Measurements from ENCODE around the gene AADAT. TPM values are rescaled to one million over a fixed set of nuclear protein-coding genes. Genes with fewer than 3 reads are reported as not detected.

The AADAT gene
- total and polyA plus RNA-seq, 4 donors = 10.2 to 38.4 (median 24.5) TPM

DNA sequence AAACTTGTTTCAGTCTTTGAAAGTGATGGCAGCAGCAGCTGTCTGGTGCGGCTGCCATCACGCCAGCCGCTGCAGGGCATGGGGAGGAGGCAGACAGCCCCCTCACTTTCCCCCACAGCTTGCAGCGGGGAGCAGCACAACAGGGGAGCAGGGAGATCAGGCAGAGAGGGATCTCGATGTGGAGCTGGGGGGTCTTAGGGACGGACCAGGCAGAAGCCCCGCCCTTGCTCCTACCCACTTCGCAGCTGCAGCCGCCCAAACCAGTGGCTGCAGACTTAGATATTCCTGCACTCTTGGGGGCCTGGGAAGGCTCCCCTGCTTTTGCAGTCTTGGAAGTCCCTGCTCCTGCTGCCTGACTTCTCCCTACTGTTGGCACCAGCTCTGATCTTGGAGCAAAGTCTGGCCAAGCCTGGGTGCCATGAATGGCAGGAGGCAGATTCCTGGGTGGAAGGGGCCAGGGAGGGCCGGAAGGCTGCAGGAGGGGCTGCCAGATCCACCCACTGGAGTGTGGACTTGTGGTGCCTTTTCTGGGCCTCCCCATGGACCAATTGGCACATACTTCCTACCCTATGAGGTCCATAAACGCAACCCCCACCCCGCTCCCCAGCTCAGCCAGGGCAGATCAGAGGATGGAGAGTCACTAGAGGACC lies 49.6 kb downstream of the AADAT start:
- no peaks in the 10 kb centered on the region for H3K4me1 ChIP-seq (ENCODE audit: control insufficient read depth, insufficient read depth, low read length)
- WGBS (ENCODE audit: insufficient coverage) = 77% methylated on average over 10 of the region's 12 CpGs

DNA sequence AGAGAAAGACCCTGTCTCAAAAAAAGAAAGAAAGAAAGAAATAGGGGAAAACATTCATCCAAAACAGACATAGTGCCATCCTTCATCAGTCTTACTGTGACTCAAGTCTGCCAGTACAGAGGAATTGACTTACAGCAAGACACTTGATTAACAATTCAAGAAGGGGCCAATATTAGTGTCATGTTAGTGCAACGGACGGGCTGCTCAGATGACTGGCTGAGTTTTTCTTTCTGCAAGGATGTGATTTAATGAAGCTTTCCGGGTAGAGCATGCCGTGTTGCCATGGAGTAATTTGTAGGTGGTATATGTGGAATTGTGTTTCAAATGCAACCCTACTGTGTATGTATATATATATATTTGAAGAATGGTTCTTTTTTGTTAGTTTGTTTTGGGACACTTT lies 51.0 kb downstream of the AADAT start:
- H3K36me3 ChIP-seq (ENCODE audit: control insufficient read depth, insufficient read depth, low read length) = no peaks in the 10 kb centered on the region
- DNase-seq (ENCODE audit: low read depth in 4 of 6, low spot score in 6 of 6) = peak in 1 of 6 donors; percentile 28
- no peak overlapping the region for H3K27ac ChIP-seq (ENCODE audit: low read depth, low read length)
- H3K27me3 ChIP-seq (ENCODE audit: control insufficient read depth, insufficient read depth, low read length) = no peaks in the 10 kb centered on the region
- no CpG with 5 or more reads among the region's 4 CpGs for WGBS (ENCODE audit: insufficient coverage)
- no peaks in the 10 kb centered on the region for H3K4me1 ChIP-seq (ENCODE audit: control insufficient read depth, insufficient read depth, low read length)
- no peak overlapping the region for H3K4me3 ChIP-seq (ENCODE audit: low read depth, low read length)
- no peaks in the 10 kb centered on the region for H3K9me3 ChIP-seq (ENCODE audit: control insufficient read depth, insufficient read depth, low read length)

More for the DNA sequence above, 49.6 kb downstream of the AADAT start:
- Histone ChIP-seq H3K36me3 (ENCODE audit: control insufficient read depth, insufficient read depth, low read length) (no peaks in the 10 kb centered on the region), H3K27me3 (ENCODE audit: control insufficient read depth, insufficient read depth, low read length) (no peaks in the 10 kb centered on the region), H3K27ac (ENCODE audit: low read depth, low read length) (no peak overlapping the region), H3K4me3 (ENCODE audit: low read depth, low read length) (no peak overlapping the region), H3K9me3 (ENCODE audit: control insufficient read depth, insufficient read depth, low read length) (no peaks in the 10 kb centered on the region)
- DNase-seq (ENCODE audit: low read depth in 4 of 6, low spot score in 6 of 6) = no peak

- 85% methylated on average over 7 of the region's 7 CpGs for WGBS (ENCODE audit: insufficient coverage)
Observed at GRCh38 chr4:170038232-170038631, 51.5 kb downstream of the AADAT start.

GRCh38 chr4:170037481-170037880 lies 52.3 kb downstream of the AADAT start:
- H3K27me3 ChIP-seq (ENCODE audit: control insufficient read depth, insufficient read depth, low read length) = no peaks in the 10 kb centered on the region
- no peak overlapping the region for H3K27ac ChIP-seq (ENCODE audit: low read depth, low read length)
- no CpG with 5 or more reads among the region's 1 CpG for WGBS (ENCODE audit: insufficient coverage)
- no peaks in the 10 kb centered on the region for H3K36me3 ChIP-seq (ENCODE audit: control insufficient read depth, insufficient read depth, low read length)
- no peak for DNase-seq (ENCODE audit: low read depth in 4 of 6, low spot score in 6 of 6)
- no peaks in the 10 kb centered on the region for H3K4me1 ChIP-seq (ENCODE audit: control insufficient read depth, insufficient read depth, low read length)
- H3K4me3 ChIP-seq (ENCODE audit: low read depth, low read length) = no peak overlapping the region
- no peaks in the 10 kb centered on the region for H3K9me3 ChIP-seq (ENCODE audit: control insufficient read depth, insufficient read depth, low read length)

More at GRCh38 chr4:170038232-170038631, 51.5 kb downstream of the AADAT start:
- Histone ChIP-seq H3K36me3 (ENCODE audit: control insufficient read depth, insufficient read depth, low read length) (no peaks in the 10 kb centered on the region), H3K9me3 (ENCODE audit: control insufficient read depth, insufficient read depth, low read length) (no peaks in the 10 kb centered on the region), H3K4me1 (ENCODE audit: control insufficient read depth, insufficient read depth, low read length) (no peaks in the 10 kb centered on the region), H3K27me3 (ENCODE audit: control insufficient read depth, insufficient read depth, low read length) (no peaks in the 10 kb centered on the region), H3K27ac (ENCODE audit: low read depth, low read length) (no peak overlapping the region), H3K4me3 (ENCODE audit: low read depth, low read length) (no peak overlapping the region)
- DNase-seq (ENCODE audit: low read depth in 4 of 6, low spot score in 6 of 6) = no peak

DNA sequence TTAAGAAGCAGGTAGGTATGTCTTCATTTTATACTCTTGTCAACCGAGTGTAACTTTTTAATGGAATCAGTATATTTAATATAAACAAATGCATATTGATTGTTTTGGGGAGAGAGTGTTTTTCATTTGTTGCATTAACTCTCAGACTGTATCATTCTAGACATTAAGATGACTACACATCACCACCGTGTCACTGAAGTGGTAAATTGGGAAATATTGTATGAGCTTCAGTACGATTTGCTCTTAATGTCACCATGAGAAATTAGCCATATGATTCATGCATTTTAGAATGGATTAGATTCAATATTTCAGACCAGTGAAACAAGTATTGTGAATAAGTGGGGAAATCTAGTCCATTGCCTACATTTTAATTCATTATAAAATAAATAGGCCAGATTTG lies 53.9 kb downstream of the AADAT start:
- Histone ChIP-seq H3K4me3 (ENCODE audit: low read depth, low read length) (no peak overlapping the region), H3K36me3 (ENCODE audit: control insufficient read depth, insufficient read depth, low read length) (no peaks in the 10 kb centered on the region), H3K27ac (ENCODE audit: low read depth, low read length) (no peak overlapping the region), H3K27me3 (ENCODE audit: control insufficient read depth, insufficient read depth, low read length) (no peaks in the 10 kb centered on the region), H3K4me1 (ENCODE audit: control insufficient read depth, insufficient read depth, low read length) (no peaks in the 10 kb centered on the region), H3K9me3 (ENCODE audit: control insufficient read depth, insufficient read depth, low read length) (no peaks in the 10 kb centered on the region)
- DNase-seq (ENCODE audit: low read depth in 4 of 6, low spot score in 6 of 6) = peak in 1 of 6 donors; percentile 32
- WGBS (ENCODE audit: insufficient coverage) = no CpG with 5 or more reads among the region's 3 CpGs

- no peaks in the 10 kb centered on the region for H3K4me1 ChIP-seq (ENCODE audit: control insufficient read depth, insufficient read depth, low read length)
- no peaks in the 10 kb centered on the region for H3K36me3 ChIP-seq (ENCODE audit: control insufficient read depth, insufficient read depth, low read length)
- no peaks in the 10 kb centered on the region for H3K27me3 ChIP-seq (ENCODE audit: control insufficient read depth, insufficient read depth, low read length)
- no peak for DNase-seq (ENCODE audit: low read depth in 4 of 6, low spot score in 6 of 6)
- no CpG with 5 or more reads among the region's 1 CpG for WGBS (ENCODE audit: insufficient coverage)
- H3K27ac ChIP-seq (ENCODE audit: low read depth, low read length) = no peak overlapping the region
- no peaks in the 10 kb centered on the region for H3K9me3 ChIP-seq (ENCODE audit: control insufficient read depth, insufficient read depth, low read length)
- H3K4me3 ChIP-seq (ENCODE audit: low read depth, low read length) = no peak overlapping the region
Observed at GRCh38 chr4:170035231-170035630, 54.5 kb downstream of the AADAT start.

DNA sequence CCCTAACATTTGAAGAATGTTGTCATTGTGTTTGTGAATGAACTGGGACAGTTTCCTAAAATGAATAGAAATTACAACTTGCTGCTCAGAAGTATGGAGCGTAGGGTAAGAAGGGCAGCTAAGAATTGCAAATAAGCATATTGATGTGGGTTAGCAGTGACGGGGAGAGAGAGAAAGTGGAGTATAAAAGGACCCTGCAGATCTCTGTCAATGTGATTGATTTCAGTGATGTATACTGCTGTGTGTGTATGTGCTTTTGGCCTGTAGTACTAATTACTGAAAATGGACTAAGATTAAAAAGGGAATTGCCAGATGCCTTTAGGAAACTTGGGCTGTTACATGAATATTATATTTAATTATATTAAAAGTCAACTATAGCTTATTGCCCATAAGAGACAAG lies 55.8 kb downstream of the AADAT start:
- H3K9me3 ChIP-seq (ENCODE audit: control insufficient read depth, insufficient read depth, low read length) = no peaks in the 10 kb centered on the region
- no peak overlapping the region for H3K4me3 ChIP-seq (ENCODE audit: low read depth, low read length)
- H3K4me1 ChIP-seq (ENCODE audit: control insufficient read depth, insufficient read depth, low read length) = no peaks in the 10 kb centered on the region
- H3K27me3 ChIP-seq (ENCODE audit: control insufficient read depth, insufficient read depth, low read length) = no peaks in the 10 kb centered on the region
- peak in 1 of 6 donors; percentile 72 for DNase-seq (ENCODE audit: low read depth in 4 of 6, low spot score in 6 of 6)
- WGBS (ENCODE audit: insufficient coverage) = 51% methylated on average over 2 of the region's 2 CpGs
- H3K36me3 ChIP-seq (ENCODE audit: control insufficient read depth, insufficient read depth, low read length) = no peaks in the 10 kb centered on the region
- H3K27ac ChIP-seq (ENCODE audit: low read depth, low read length) = no peak overlapping the region

DNA sequence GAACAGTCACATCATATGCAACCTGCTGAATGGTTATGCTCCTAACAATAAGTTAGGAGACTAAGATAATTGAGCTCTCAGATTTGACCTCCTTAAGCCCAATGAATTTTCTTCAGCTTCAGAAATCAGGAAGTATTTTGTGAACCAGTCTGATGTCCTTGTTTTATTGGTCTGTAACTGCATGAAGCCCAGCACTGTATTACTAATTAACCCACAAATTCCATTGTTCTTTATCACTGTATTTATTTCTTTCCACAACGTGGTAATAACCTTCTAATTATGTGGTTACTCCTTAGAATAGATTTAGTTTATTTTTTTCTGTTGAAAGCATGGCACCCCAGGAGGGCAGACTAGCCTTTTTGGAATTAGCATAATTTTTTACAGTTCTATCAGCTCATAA lies 59.6 kb downstream of the AADAT start:
- Histone ChIP-seq H3K4me1 (ENCODE audit: control insufficient read depth, insufficient read depth, low read length) (peaks cover 12% of the 10 kb centered on the region), H3K9me3 (ENCODE audit: control insufficient read depth, insufficient read depth, low read length) (no peaks in the 10 kb centered on the region), H3K27me3 (ENCODE audit: control insufficient read depth, insufficient read depth, low read length) (no peaks in the 10 kb centered on the region), H3K4me3 (ENCODE audit: low read depth, low read length) (no peak overlapping the region), H3K36me3 (ENCODE audit: control insufficient read depth, insufficient read depth, low read length) (no peaks in the 10 kb centered on the region), H3K27ac (ENCODE audit: low read depth, low read length) (no peak overlapping the region)
- WGBS (ENCODE audit: insufficient coverage) = no CpG with 5 or more reads among the region's 1 CpG
- no peak for DNase-seq (ENCODE audit: low read depth in 4 of 6, low spot score in 6 of 6)

DNA sequence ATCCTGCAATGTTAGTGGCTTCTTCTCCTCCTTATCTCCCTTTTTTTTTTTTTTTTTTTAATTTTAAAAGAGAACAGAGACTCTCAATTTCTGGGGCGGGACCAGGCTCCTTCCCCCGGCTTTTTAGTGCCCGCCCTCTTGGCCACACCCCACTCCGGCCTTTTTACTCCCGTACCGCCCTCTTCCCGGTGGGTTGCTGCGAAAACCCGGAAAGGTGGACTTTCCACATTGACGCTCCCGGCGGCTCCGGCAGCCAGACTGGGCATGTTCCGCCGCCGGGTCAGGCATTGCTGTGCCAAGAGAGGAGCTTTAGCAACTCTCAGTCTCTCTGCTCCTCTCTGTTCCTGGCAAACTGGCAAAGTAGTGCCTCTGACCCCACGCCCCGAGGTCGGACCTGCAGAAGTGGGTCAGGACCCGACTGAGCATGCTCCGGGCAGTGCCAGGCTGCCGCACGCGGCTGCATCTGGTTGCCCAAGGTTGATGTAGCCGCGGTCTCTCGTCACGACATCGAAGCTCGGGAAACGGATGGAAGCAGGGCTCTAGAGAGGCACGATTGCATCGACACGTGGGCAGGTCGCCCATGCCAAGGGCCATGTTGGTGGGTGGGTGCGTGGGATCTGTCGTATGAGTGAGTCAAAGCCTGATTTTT lies 62.5 kb downstream of the AADAT start:
- peak overlapping the region; percentile 87 for H3K27ac ChIP-seq (ENCODE audit: low read depth, low read length)
- under 1% methylated on average over 35 of the region's 37 CpGs for WGBS (ENCODE audit: insufficient coverage)

More for the DNA sequence above, 62.5 kb downstream of the AADAT start:
- peaks cover 12% of the 10 kb centered on the region for H3K4me1 ChIP-seq (ENCODE audit: control insufficient read depth, insufficient read depth, low read length)
- DNase-seq (ENCODE audit: low read depth in 4 of 6, low spot score in 6 of 6) = peak in 5 of 6 donors; percentile 95 to 99 (median 96)
- H3K9me3 ChIP-seq (ENCODE audit: control insufficient read depth, insufficient read depth, low read length) = no peaks in the 10 kb centered on the region
- H3K27me3 ChIP-seq (ENCODE audit: control insufficient read depth, insufficient read depth, low read length) = no peaks in the 10 kb centered on the region
- H3K36me3 ChIP-seq (ENCODE audit: control insufficient read depth, insufficient read depth, low read length) = no peaks in the 10 kb centered on the region
- H3K4me3 ChIP-seq (ENCODE audit: low read depth, low read length) = peak overlapping the region; percentile 78
